CMK (cell line): ENCODE measurements around the gene DTYMK.

Experiments
- DNase-seq: peaks from one replicate; pipeline ENCODE4 v3.0.0-alpha.2; 2010; ENCODE audit warnings: low read depth

The DTYMK gene

DNA sequence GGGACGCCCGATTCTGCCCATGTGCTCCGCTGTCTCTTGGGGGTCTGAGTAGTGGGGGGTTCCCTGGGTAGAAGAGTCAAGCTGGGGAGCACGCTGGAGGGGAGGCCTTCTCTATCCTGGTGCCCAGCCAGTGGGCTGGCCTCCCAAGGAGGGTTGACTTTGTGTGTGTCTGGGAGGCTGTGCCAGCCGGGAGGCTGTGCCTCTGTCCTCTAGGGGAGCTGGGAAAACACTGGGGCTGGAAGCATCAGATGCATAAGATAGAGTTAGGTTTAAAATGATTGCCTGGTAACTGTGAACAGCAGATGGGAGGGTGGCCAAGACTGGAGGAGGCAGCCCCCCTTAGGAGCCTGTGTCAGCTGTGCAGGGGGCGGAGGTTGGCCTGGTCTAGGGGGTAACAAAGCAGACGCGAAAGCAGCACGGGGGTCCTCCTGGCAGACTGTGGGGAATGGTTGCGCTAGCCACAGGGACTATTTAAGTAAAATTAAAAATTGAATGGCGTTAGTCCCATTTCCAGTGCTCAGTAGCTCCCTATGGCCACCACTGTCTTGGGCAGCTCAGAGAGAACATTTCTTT is 16.5 kb upstream of the DTYMK start:
- DNase-seq: no peak

- peak; percentile 67 for DNase-seq
Observed at GRCh38 chr2:241702155-241703031, 15.8 kb upstream of the DTYMK start.

DNA sequence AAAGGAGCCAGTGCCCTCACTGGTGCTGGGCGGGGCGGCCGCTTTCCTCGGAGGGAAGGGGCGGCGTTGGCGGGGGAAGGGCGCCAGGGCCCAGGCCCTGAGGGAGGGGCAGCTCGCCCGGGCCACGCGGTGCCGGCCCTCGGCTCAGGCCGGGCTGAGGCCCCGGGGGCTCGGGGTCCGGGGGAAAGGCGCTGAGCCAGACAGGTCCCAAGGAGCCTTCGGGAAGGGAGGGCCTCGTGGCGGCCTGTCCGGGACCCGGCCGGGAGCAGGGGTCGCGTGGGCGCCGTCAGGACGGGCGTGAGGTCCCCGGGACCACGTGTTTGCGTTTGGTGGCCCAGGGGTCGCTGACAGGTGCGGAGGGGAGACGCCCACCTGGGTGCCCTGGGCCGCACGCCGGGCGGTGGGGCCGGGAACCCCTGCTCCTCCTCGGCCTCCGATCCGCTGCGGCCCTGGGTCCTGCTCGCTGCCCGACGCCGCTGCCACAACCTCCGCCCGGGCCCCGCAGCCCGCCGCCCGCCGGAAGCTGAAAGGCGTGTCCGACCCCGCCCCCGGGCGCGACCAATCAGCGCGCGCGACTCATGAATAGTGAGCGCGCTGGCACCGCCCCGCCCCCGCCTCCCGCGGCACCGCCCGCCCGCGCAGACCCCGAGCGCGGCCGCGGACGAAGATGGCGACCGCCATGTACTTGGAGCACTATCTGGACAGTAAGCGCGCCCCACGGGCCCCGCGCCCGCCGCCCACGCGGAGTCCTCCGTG is 15.0 kb upstream of the DTYMK start, which contains the start of gene ING5:
Gene ING5, plus strand, starts transcription at position 641 of the 756 bp plus-strand sequence. Its CDS starts 27 bp downstream, at position 668.
- peak; percentile 78 for DNase-seq

- no peak for DNase-seq
Observed at GRCh38 chr2:241701149-241701398, 14.5 kb upstream of the DTYMK start.

DNA sequence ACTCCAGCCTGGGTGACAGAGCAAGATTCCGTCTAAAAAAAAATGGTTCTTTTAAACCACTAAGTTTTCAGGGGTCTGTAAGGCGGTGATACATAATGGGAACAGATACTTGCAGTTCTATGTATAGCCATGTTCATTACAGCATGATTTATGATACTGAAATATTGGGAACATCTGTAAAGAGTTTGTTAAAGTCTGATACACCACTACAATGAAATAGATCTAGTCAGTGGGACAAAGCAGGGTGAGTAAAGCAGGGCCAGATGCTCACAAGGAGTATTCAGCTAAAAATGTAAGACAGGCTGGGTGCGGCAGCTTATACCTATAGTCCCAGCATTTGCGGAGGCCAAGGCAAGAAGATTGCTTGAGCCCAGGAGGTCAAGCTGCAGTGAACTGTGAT is 9.0 kb upstream of the DTYMK start:
- no peak for DNase-seq

DNA sequence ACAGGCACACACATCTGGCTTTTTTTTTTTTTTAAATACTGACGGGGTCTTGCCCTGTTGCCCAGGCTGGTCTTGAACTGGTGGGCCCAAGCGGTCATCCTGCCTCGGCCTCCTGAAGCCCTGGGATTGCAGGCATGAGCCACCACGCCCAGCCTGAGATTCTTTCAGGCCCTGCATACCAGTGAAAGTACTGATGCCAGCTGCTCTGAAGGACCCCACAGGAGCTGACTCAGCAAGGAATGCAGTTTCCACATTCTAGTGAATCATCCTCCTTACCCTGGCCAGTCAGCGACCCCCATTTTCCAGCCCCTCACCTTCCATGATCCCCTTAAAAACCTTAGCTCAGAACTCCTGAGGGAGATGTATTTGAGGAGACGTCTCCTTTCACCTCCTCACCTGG is 5.8 kb upstream of the DTYMK start:
- DNase-seq: no peak

DNA sequence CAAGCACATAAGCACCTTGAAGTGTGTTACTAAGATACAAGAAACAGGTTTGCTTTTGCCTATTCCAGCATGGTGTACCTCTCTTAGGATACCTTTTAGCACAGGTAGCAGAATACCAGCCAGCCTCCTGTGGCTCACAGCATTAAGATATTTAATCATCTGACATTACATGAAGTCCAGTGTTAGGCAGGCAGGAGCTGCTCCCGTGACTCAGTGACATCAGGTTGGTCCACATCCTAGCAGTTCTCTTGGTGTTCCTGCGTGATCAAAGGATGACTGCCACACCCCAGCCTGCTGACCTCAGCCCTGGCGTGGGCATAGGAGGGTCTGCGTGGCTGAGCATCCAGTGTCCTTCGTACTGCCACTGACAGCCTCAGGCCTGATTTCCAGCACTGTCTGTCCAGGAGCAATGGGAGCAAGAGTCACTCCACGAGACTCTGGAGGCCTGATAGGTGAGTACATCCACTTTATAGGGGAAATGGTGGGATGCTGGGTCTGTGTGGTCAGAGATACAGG is 3.6 kb upstream of the DTYMK start:
- DNase-seq: no peak

DNA sequence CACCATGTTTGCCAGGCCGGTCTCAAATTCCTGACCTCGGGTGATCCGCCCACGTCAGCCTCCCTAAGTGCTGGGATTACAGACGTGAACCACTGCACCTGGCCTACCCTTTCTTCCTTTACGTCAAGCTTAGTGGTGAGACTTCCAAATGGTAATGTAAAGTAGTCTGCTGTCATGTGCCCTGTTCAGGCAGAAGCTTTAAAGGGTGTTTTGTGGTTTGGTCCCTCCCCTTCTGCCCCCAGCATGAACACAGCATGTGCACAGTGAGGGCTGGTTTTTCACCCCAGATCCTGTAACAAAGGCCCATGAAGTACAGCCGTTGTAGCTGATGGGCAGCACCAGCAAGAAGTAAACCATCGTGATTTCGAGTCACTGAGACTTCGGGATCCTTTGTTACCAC is 2.7 kb upstream of the DTYMK start:
- no peak for DNase-seq

DNA sequence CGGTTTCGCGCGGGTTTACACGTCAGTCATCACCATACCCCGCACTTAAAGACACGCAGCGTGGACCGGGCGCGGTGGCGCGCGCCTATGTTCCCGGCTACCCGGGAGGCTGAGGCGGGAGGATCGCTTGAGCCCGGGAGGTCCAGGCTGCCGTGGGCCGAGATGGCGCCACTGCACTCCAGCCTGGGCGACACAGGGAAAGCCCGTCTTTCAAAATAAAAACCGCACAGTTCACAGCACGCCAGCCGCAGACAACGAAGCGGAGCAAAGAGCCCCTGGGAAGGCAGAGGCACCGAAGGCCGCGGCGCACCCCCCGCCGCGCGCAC is 328 bp downstream of the DTYMK start:
- DNase-seq: no peak

GRCh38 chr2:241680827-241681599 is 5.6 kb downstream of the DTYMK start:
- DNase-seq: no peak

GRCh38 chr2:241680044-241680443 is 6.6 kb downstream of the DTYMK start:
- DNase-seq: no peak

- no peak for DNase-seq
Observed at GRCh38 chr2:241678784-241679540, 7.7 kb downstream of the DTYMK start.

DNA sequence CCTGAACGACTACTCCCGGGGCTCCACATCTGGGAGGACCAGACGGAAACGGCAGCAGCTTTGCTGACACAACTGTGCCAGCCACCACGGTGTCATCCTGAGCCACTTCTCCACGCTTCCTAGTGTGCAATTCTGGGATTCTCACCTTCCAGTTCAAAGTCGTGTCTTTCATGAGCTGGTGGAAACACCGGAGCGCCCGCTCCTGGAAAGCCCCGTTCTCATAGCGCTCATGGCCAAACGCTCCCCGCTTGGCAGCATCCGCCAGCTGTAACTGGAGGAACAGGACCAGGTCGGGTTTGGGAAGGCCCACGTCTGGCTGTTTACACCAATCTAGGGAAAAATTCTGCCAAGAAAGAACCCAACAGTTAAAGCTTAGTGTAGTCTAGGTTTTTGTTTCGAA is 8.3 kb downstream of the DTYMK start:
- DNase-seq: no peak

DNA sequence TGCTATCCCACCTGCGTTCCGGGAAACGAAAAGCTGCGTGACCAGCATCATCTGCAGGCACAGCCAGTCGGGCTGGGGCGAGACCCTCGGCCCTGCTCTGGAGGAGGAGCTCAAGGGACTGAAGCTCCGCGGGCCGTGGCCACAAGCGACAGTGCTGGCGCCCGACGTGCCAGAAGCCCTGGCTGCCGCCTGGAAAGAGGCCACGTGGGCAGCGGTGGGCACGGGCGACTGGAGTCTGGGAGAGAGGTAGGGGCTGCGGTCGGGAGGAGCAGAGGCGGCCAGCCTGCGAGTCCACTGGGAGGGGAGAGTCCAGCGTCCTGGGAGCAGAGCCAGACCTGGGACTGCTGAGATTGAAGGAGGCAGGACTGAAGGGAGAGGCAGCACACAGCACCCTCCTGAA is 9.2 kb downstream of the DTYMK start:
- no peak for DNase-seq

GRCh38 chr2:241676665-241677064 is 9.9 kb downstream of the DTYMK start:
- DNase-seq: no peak

DNA sequence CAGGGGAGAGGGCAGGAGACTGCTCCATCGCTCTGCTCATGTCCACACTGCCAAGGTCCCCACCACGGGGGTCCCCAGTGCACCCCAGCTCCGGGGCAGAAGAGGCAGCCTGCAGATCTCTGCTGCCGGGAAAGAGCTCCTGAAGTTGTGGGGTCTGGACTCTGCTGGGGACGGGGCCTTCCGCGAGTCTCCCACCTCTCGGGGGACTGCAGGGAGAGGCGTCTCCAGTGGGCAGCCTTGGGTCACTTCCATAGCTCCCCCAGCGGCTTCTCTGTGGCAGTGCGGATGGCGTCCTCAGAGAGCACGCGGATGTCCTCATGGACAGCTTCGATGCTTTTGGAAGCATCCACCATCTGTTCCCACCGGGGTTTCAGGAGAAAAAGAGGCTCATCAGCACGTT is 10.7 kb downstream of the DTYMK start:
- DNase-seq: no peak

DNA sequence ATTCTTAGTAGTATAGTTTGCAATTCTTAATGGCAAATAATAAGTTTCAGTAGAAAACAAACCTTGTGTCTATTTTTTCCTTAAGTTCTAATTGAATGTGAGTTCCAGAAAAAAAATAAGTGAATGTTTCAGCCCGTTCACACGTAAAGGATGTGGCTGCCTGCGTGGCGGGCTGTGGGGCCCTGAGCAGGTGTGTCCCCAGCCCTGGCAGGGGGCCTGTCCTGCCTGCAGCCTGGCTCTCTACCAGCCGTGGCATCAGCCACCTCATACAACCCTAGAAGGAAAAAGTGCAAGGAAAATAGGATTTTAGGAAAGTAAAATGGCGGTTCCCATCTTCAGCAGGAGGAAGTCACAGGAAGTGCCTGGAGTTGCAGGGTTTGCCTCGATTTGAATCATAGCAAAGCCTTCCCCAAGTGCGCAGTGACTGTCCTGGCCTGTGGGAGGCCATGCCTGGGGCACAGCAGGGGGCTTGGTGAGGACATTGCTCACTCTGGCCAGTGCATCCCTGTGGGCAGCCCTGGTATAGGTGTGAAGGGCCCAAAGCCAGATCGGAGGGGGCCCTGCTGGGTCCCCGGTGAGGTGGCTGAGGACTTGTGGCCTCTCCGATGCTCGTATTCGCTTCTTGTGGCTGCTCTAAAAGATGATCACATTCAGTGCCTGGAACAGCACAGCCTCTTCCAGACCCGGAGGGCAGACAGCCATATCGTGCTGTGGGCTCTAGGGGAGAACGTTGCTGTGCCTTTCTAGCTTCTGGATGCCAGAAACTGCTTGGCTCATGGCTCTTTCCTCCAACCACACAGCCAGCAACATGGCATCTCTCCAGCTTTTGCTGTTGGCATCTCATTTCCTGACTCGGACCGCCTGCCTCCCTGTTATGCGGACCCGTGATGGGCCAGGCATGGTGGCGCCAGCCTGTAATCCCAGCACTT is 12.6 kb downstream of the DTYMK start:
- DNase-seq: no peak

DNA sequence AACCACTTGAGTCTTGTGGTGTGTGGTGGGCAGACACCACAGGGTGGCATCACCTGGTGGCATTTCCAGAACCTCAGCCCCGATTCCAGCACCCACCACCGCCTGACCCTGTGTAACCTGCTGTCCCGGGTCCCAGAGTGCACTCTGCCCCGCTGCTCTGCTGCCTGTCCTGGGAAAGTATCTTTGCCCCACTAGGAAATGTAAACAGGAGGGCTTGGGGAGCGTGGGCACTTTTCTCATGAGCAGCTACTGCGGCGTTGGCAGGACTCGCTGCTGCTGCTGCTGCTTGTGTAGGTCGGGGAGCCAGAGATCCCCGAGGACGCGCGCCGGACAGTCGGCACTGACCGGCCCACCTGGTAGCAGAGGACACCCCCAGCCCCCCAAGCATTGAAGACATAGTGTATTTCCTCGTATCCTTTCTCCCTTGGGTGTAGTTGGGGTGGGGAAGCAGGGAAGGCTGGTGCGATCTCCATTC is 13.4 kb downstream of the DTYMK start:
- no peak for DNase-seq

DNA sequence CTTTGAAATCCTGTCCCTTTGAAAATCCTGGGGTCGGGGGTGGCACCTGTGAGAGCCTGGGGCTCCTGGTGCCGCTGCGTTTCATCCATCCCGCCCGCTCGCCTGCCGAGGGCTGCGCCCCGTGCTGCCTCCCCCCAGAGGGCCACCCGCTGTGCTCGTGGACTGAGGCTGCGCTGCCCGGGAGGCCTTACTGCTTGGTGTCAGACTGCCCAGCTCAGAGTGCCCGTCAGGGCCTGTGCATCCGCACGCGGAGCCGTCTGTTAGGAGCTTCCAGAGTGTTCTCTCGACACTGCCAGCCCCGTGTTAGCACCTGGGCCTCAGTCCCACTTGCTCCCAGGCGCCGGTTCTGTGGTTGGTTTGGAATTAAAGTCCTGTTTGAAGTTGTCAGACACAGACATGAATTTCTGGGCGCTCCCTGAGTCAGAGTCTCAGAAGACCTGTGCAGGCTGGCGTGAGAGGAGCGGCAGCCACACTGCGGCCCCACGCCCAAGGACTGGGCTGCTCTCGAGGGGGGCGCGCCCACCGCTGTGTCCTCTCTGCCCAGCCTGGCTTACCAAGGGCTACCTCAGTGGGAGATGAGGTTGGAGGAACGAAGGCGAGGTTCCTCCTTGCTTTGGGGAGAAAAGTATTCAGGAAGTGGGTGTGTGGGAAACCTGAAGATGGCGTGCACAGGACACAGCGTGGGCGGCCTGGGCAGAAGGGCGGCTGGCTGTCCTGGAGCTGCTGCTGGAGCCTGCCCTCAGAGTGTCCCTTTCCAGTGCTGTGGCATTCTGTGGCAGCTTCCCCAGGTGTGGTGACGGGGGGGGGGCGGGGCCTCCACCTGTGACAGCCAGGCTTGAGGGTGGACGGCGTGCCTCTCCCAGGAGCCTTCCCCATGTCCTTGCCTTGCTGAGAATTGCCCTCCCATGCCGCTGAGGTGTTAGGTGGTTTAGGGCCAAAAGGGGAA is 14.1 kb downstream of the DTYMK start:
- DNase-seq: no peak
